ENCODE data around the gene CAMTA1. TPM values are rescaled to one million over a fixed set of nuclear protein-coding genes. Genes with fewer than 3 reads are reported as not detected.

CAMTA1 gene
- total RNA-seq, 1 donor from 2014 or later, result 47.9 TPM

GRCh38 chr1:7640350-7640749, 855.1 kb downstream of the CAMTA1 start:
- intact Hi-C loops (cut with DNase I), result loop anchor here (10.0 kb wide), 1 partner anchor 596 kb away; no protein-coding TSS in a partner anchor
- Histone ChIP-seq H3K9me3 (peaks cover 3% of the 10 kb centered on the region), H3K36me3 (no peaks in the 10 kb centered on the region), H3K27ac (no peak overlapping the region), H3K4me1 (peaks cover 18% of the 10 kb centered on the region), H3K4me3 (no peak overlapping the region), H3K27me3 (ENCODE audit: low read depth) (no peaks in the 10 kb centered on the region)
- DNase-seq (no peak), ATAC-seq (no peak)
- TF ChIP-seq, protein P1, sequence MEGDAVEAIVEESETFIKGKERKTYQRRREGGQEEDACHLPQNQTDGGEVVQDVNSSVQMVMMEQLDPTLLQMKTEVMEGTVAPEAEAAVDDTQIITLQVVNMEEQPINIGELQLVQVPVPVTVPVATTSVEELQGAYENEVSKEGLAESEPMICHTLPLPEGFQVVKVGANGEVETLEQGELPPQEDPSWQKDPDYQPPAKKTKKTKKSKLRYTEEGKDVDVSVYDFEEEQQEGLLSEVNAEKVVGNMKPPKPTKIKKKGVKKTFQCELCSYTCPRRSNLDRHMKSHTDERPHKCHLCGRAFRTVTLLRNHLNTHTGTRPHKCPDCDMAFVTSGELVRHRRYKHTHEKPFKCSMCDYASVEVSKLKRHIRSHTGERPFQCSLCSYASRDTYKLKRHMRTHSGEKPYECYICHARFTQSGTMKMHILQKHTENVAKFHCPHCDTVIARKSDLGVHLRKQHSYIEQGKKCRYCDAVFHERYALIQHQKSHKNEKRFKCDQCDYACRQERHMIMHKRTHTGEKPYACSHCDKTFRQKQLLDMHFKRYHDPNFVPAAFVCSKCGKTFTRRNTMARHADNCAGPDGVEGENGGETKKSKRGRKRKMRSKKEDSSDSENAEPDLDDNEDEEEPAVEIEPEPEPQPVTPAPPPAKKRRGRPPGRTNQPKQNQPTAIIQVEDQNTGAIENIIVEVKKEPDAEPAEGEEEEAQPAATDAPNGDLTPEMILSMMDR (IDR thresholded peaks at IDR 0.05), result no peak

DNA sequence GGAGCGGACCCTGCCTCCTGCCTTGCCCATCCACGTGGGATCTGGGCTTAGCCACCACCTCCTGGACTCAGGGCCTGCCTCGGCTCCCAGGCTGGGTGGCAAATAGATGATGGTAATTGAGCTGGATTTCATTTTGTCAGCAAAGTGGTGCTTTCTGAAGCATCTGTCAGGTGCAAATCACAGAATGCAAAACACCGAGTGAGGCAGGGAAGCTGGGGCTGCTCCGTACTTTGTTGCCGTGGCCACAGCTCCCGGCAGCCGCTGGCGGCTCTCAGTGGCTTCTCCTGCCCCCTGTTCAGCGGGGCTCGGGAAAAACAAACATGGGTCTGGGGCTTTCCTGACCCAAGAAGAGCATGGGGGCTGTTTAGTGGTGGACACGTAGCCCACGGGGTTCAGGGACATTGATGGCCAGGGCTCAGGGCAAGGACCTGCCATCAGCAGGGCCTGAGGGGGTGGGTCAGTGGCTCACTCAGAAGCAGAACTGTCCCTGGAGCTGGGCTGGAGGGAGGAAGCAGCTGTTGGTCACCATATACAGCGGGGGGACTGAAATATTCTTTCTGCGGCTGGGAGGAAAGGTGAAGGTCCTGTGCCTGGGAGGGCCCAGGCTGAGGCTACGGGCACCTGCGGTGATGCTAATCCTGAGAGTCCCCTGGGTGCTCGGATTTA, 855.8 kb downstream of the CAMTA1 start:
- Histone ChIP-seq H3K27ac (no peak overlapping the region), H3K4me3 (no peak overlapping the region), H3K27me3 (ENCODE audit: low read depth) (no peaks in the 10 kb centered on the region), H3K36me3 (no peaks in the 10 kb centered on the region), H3K9me3 (peaks cover 3% of the 10 kb centered on the region), H3K4me1 (peaks cover 23% of the 10 kb centered on the region)
- no peak for DNase-seq
- ATAC-seq, result no peak
- intact Hi-C loops (cut with DNase I), result loop anchor here (10.0 kb wide), 1 partner anchor 596 kb away; no protein-coding TSS in a partner anchor
- TF ChIP-seq, protein P1 (IDR thresholded peaks at IDR 0.05), result no peak

GRCh38 chr1:7641587-7642417, 856.5 kb downstream of the CAMTA1 start:
- Histone ChIP-seq H3K4me3 (no peak overlapping the region), H3K27me3 (ENCODE audit: low read depth) (no peaks in the 10 kb centered on the region), H3K36me3 (no peaks in the 10 kb centered on the region), H3K9me3 (peaks cover 3% of the 10 kb centered on the region), H3K27ac (no peak overlapping the region), H3K4me1 (peaks cover 23% of the 10 kb centered on the region)
- no peak for ATAC-seq
- intact Hi-C loops (cut with DNase I), result loop anchor here (10.0 kb wide), 1 partner anchor 597 kb away; no protein-coding TSS in a partner anchor
- no peak for DNase-seq
- TF ChIP-seq, protein P1 (IDR thresholded peaks at IDR 0.05), result no peak

DNA sequence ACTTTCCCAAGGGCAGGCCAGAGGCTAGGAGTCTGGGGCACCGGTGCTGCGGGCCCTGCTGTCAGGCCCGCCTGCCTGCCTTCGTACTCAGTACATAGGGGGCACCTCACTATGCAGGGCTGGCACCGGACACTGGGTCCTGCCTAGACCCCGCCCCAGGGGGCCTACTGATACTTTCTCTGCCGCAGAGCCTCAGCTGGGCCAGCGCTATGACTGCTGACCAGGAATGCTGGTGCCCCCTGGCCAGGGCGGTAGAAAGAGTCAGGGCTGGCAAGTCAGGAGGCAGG, 857.1 kb downstream of the CAMTA1 start:
- DNase-seq, result no peak

DNA sequence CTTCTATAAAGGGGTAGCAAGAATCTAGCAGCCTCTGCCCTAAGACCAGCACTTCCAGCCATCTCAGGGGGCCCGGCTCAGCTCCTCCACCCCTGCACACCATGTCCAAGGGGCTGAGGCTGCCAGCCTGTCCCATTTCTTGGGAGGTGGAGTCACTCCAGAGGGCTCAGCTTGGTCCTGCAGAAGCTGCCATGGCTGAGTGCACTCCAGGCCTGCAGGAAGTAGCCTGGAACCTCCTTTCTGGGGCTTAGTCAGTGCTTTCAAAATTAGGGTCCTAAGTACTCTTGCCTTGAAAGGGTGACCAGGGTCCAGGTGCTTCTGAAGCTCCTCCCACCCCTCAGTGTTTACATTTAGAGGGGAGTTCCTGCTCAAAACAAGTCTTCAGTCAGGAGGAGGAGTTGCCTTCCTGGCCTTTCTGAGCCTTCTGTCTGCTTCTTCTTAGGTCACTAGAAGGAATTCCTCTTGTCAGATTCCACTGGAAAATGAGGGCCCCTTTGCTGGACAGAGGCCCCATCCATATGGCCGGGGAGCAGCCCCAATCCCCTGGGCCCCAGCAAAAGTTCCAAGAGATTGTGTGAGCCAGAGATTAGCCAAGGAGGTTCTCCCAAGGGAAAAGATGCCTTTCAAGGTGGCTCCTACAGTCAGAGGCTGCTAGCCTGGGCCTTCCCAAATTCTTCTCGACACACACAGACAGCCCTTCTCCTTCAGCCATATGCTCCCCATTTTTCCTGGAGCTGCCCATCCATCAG, 857.7 kb downstream of the CAMTA1 start:
- H3K9me3 ChIP-seq, result peaks cover 3% of the 10 kb centered on the region
- no peaks in the 10 kb centered on the region for H3K27me3 ChIP-seq (ENCODE audit: low read depth)
- H3K4me1 ChIP-seq, result peaks cover 23% of the 10 kb centered on the region
- intact Hi-C loops (cut with DNase I), result loop anchor here (10.0 kb wide), 1 partner anchor 598 kb away; no protein-coding TSS in a partner anchor
- no peak overlapping the region for H3K4me3 ChIP-seq
- no peaks in the 10 kb centered on the region for H3K36me3 ChIP-seq
- ATAC-seq (no peak), DNase-seq (no peak)
- no peak overlapping the region for H3K27ac ChIP-seq
- TF ChIP-seq, protein P1 (IDR thresholded peaks at IDR 0.05), result no peak

More for the DNA sequence above, 857.1 kb downstream of the CAMTA1 start:
- H3K36me3 ChIP-seq, result no peaks in the 10 kb centered on the region
- TF ChIP-seq, protein P1 (IDR thresholded peaks at IDR 0.05), result no peak
- H3K27me3 ChIP-seq (ENCODE audit: low read depth), result no peaks in the 10 kb centered on the region
- no peak for ATAC-seq
- H3K27ac ChIP-seq, result no peak overlapping the region
- peaks cover 23% of the 10 kb centered on the region for H3K4me1 ChIP-seq
- intact Hi-C loops (cut with DNase I), result loop anchor here (10.0 kb wide), 1 partner anchor 598 kb away; no protein-coding TSS in a partner anchor
- no peak overlapping the region for H3K4me3 ChIP-seq
- peaks cover 3% of the 10 kb centered on the region for H3K9me3 ChIP-seq

Measured in lower lobe of right lung (tissue), 2 donors.